HL-60 (cell line): ENCODE measurements around the gene LRFN2.

Experiments
- CTCF ChIP-seq: IDR thresholded peaks from one replicate; pipeline ENCODE4 v1.5.1; 2011; ENCODE audit warnings: low read length, control low read depth, inconsistent platforms; ENCODE audit not compliant: insufficient read depth
- POLR2AphosphoS5 ChIP-seq: IDR thresholded peaks from 2 replicates; pipeline ENCODE4 v1.6.1; 2012; ENCODE audit warnings: low read depth

DNA sequence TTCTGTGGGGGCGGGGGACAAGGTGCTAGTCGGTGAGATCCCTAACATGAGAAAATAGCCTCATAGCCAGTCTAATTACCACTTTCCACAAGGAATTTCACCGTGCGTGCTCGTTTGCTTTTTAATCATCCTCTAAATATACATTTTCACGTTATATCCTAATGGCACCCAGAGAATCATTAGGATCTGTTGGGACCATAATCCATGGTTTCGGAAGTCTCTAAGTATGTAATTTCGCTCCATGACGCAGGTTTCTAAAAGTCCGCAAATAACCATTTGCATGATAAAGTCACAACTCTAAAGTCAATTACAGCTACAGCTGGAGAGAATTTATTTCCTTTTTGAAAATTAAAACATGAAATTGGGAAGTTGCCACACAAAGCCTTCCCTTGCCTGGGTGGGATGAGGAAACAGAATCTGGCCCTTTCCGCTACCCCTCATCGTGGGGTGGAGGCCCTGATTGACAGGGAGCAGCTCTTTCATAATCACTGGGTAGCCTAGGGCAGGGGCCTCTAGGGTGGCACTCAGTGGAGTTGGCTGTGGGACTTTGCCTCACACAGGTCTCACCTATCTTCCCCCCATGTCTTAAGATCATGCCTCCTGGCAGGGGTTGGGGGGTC is 81.9 kb downstream of the LRFN2 start:
- TF ChIP-seq CTCF (no peak), POLR2AphosphoS5 (no peak)
